Measurements from ENCODE around the gene HTATIP2.

HTATIP2 gene

DNA sequence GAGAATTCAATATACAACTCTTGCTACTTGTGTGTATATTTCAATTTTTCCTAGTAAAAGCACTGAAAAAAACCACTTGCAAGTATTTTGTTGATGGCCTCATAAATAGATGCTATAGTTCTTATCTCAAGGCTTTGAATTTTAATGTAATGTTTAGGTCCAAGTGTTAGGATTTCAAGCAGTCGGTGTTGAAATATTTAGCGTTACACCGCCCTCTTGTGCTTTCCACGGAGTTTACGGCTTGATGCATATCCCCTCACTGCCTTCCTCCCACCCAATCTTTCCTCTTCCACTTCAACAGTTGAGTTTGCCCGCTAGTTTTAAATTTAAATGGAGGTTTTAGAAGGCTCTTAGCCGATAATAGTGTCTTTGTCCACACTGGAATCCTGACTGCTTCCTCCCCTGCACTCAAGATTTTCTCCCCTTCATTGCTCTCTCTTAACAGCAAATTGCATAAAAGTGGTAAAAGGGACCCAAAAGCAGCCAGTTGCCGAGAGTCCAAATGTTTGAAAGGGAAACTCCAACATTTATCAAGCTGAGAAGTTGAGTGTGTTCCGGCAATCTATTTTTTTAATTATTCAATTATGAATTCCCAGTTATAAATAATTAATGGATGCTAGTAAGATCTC, 25.9 kb upstream of the HTATIP2 start:
- TF ChIP-seq MYC (IDR thresholded peaks at IDR 0.05; ENCODE audit: low read depth, low read length) (no peak), MAX (IDR thresholded peaks at IDR 0.05; ENCODE audit: low read depth, low read length) (no peak), POLR2A (IDR thresholded peaks at IDR 0.05; ENCODE audit: extremely low read depth, insufficient read length) (no peak)
- TF ChIP-seq, protein P1, sequence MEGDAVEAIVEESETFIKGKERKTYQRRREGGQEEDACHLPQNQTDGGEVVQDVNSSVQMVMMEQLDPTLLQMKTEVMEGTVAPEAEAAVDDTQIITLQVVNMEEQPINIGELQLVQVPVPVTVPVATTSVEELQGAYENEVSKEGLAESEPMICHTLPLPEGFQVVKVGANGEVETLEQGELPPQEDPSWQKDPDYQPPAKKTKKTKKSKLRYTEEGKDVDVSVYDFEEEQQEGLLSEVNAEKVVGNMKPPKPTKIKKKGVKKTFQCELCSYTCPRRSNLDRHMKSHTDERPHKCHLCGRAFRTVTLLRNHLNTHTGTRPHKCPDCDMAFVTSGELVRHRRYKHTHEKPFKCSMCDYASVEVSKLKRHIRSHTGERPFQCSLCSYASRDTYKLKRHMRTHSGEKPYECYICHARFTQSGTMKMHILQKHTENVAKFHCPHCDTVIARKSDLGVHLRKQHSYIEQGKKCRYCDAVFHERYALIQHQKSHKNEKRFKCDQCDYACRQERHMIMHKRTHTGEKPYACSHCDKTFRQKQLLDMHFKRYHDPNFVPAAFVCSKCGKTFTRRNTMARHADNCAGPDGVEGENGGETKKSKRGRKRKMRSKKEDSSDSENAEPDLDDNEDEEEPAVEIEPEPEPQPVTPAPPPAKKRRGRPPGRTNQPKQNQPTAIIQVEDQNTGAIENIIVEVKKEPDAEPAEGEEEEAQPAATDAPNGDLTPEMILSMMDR (IDR thresholded peaks at IDR 0.05; ENCODE audit: low read depth, low read length) = peak; percentile 34
- no peak overlapping the region for H3K4me3 ChIP-seq (ENCODE audit: low read depth, low read length)
- DNase-seq (ENCODE audit: low read depth) = peak; percentile 43

DNA sequence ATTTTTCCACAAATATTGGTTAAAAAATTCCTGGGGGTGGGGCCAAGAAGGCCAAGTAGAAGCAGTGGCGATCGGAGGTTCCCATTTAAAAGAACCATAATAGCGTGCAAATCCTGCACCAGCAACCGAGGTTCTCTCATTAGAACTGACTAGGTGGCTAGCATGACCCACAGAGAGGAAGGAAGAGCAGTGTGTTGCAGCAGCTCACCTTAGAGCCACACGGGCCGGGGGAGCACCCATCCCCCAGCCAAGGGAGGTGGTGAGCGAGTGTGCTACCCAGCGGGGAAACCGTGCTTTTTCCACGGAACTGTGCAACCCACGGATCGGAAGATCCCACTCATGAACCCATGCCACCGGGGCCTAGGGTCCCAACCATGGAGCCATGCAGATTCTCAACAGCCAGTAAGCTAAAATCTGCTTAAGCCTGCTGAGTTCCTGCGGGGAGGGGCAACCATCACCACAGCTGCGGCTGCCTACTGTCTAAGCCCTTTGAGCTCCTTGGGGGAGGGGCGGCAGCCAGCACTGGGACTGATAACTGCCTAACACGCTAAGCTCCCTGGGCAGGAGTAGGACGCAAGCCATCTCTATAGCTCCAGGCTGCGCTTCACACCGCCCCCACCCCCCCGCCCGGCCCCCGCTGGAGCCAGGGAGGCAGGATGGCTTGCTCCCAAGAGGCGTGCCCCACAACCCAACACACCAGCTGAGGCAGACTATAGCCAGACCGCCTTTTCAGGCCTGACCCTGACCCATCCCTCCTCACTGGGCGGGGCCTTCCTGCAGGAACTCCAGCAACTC, 21.0 kb upstream of the HTATIP2 start:
- TF ChIP-seq, protein P1 (IDR thresholded peaks at IDR 0.05; ENCODE audit: low read depth, low read length) = no peak
- no peak for DNase-seq (ENCODE audit: low read depth)
- H3K4me3 ChIP-seq (ENCODE audit: low read depth, low read length) = no peak overlapping the region

GRCh38 chr11:20351136-20351535, 12.4 kb upstream of the HTATIP2 start:
- no peak for DNase-seq (ENCODE audit: low read depth)
- H3K4me3 ChIP-seq (ENCODE audit: low read depth, low read length) = no peak overlapping the region

DNA sequence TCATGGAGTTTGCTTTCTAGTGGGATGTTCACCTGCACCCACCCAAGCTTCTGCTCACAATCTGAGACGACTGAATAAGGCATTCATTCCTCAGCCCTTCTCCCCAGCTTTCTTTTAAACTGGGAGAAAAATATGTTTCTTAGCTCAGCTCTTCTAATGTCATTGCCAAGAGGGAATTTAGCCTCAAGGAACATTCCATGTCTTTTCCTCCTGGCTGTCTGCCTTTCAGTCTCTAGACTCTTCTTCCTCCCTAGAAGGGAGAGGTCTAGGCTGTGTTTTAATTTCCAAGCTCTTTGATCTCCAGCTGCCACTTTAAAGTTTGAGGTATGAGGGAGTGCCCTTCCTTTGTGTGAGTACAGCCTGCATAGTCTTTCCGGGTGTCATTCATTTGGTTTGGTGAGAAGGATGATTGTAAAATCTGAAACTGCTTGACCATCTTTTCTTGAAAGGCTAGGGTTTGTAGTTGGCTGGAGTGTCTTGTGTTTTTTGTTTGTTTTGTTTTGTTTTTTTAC, 11.7 kb upstream of the HTATIP2 start:
- no peak for DNase-seq (ENCODE audit: low read depth)
- TF ChIP-seq POLR2A (IDR thresholded peaks at IDR 0.05; ENCODE audit: extremely low read depth, insufficient read length) (no peak), MYC (IDR thresholded peaks at IDR 0.05; ENCODE audit: low read depth, low read length) (no peak), MAX (IDR thresholded peaks at IDR 0.05; ENCODE audit: low read depth, low read length) (no peak)
- TF ChIP-seq, protein P1 (IDR thresholded peaks at IDR 0.05; ENCODE audit: low read depth, low read length) = no peak
- no peak overlapping the region for H3K4me3 ChIP-seq (ENCODE audit: low read depth, low read length)

More at GRCh38 chr11:20351136-20351535, 12.4 kb upstream of the HTATIP2 start:
- TF ChIP-seq MAX (IDR thresholded peaks at IDR 0.05; ENCODE audit: low read depth, low read length) = no peak
- no peak for TF ChIP-seq MYC (IDR thresholded peaks at IDR 0.05; ENCODE audit: low read depth, low read length)
- TF ChIP-seq, protein P1 (IDR thresholded peaks at IDR 0.05; ENCODE audit: low read depth, low read length) = no peak
- TF ChIP-seq POLR2A (IDR thresholded peaks at IDR 0.05; ENCODE audit: extremely low read depth, insufficient read length) = no peak

- H3K4me3 ChIP-seq (ENCODE audit: low read depth, low read length) = no peak overlapping the region
- peak; percentile 37 for DNase-seq (ENCODE audit: low read depth)
- TF ChIP-seq, protein P1 (IDR thresholded peaks at IDR 0.05; ENCODE audit: low read depth, low read length) = peak; percentile 70
- no peak for TF ChIP-seq MAX (IDR thresholded peaks at IDR 0.05; ENCODE audit: low read depth, low read length)
These were observed 9.6 kb upstream of the HTATIP2 start for GRCh38 chr11:20353829-20354434.
